Lower leg skin (tissue), 3 donors: Measurements from ENCODE around the gene CTNND2.

Experiments
- POLR2A ChIP-seq, 2 donors: fragments of 450-650 bp; IDR thresholded peaks; one replicate each; pipeline ENCODE4 v1.6.1; 2016 to 2017; ENCODE audit warnings: antibody characterized with exemption in 2 of 2, mild to moderate bottlenecking in 1 of 2, moderate library complexity in 1 of 2
- TF ChIP-seq, protein P1 (sequence below), 3 donors: fragments of 450-650 bp; IDR thresholded peaks; one replicate each; pipeline ENCODE4 v1.5.1; 2016; ENCODE audit warnings: antibody characterized with exemption in 3 of 3, mild to moderate bottlenecking in 3 of 3, moderate library complexity in 2 of 3

DNA sequence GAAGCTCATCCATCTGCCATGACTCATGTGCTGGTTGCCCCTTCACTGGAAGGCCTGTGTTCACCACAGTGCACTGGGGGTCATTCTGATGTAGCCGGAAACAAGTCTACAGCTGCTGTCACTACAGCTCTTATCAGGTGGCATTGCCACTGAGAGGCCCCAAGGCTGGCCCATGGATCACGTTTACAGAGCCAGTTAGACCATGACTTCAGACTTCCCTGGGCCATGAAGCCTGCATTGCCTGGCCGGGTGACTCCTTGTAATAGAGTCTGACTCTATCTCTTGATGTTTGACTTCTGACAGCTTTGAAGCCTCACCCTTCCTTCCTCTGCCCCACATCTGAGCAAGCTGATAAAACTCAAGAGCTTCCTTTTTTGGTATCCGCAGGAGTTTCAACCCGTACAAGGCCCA is 669.7 kb downstream of the CTNND2 start:
- TF ChIP-seq, protein P1, sequence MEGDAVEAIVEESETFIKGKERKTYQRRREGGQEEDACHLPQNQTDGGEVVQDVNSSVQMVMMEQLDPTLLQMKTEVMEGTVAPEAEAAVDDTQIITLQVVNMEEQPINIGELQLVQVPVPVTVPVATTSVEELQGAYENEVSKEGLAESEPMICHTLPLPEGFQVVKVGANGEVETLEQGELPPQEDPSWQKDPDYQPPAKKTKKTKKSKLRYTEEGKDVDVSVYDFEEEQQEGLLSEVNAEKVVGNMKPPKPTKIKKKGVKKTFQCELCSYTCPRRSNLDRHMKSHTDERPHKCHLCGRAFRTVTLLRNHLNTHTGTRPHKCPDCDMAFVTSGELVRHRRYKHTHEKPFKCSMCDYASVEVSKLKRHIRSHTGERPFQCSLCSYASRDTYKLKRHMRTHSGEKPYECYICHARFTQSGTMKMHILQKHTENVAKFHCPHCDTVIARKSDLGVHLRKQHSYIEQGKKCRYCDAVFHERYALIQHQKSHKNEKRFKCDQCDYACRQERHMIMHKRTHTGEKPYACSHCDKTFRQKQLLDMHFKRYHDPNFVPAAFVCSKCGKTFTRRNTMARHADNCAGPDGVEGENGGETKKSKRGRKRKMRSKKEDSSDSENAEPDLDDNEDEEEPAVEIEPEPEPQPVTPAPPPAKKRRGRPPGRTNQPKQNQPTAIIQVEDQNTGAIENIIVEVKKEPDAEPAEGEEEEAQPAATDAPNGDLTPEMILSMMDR (IDR thresholded peaks at IDR 0.05) = no peak
- TF ChIP-seq POLR2A (IDR thresholded peaks at IDR 0.05) = no peak
